ENCODE results near the gene EDAR.

Gene EDAR

GRCh38 chr2:108935271-108935741 lies 53.7 kb downstream of the EDAR start:
- no peak for TF ChIP-seq SIN3A (IDR thresholded peaks at IDR 0.05; ENCODE audit: borderline replicate concordance, insufficient read depth, low read length)
- TF ChIP-seq FOXP2 (optimal IDR thresholded peaks at IDR 0.05; ENCODE audit: borderline replicate concordance, extremely low read depth, extremely low read length, insufficient read depth), result no peak
- TF ChIP-seq REST (IDR thresholded peaks at IDR 0.05; ENCODE audit: insufficient read depth in 1 of 2, low read depth in 2 of 2, low read length in 2 of 2), result no peak
- TF ChIP-seq POLR2AphosphoS5 (IDR thresholded peaks at IDR 0.05; ENCODE audit: low read depth, low read length), result no peak
- no peak for TF ChIP-seq TAF1 (IDR thresholded peaks at IDR 0.05; ENCODE audit: borderline replicate concordance, insufficient read depth, low read length)

- TF ChIP-seq TAF1 (IDR thresholded peaks at IDR 0.05; ENCODE audit: borderline replicate concordance, insufficient read depth, low read length) (no peak), POLR2AphosphoS5 (IDR thresholded peaks at IDR 0.05; ENCODE audit: low read depth, low read length) (no peak), REST (IDR thresholded peaks at IDR 0.05; ENCODE audit: insufficient read depth in 1 of 2, low read depth in 2 of 2, low read length in 2 of 2) (no peak), SIN3A (IDR thresholded peaks at IDR 0.05; ENCODE audit: borderline replicate concordance, insufficient read depth, low read length) (no peak), FOXP2 (optimal IDR thresholded peaks at IDR 0.05; ENCODE audit: borderline replicate concordance, extremely low read depth, extremely low read length, insufficient read depth) (no peak)
These were observed 54.3 kb downstream of the EDAR start for GRCh38 chr2:108934583-108935245.

GRCh38 chr2:108934151-108934550 lies 54.9 kb downstream of the EDAR start:
- TF ChIP-seq REST (IDR thresholded peaks at IDR 0.05; ENCODE audit: insufficient read depth in 1 of 2, low read depth in 2 of 2, low read length in 2 of 2) (no peak), TAF1 (IDR thresholded peaks at IDR 0.05; ENCODE audit: borderline replicate concordance, insufficient read depth, low read length) (no peak), FOXP2 (optimal IDR thresholded peaks at IDR 0.05; ENCODE audit: borderline replicate concordance, extremely low read depth, extremely low read length, insufficient read depth) (no peak), SIN3A (IDR thresholded peaks at IDR 0.05; ENCODE audit: borderline replicate concordance, insufficient read depth, low read length) (no peak), POLR2AphosphoS5 (IDR thresholded peaks at IDR 0.05; ENCODE audit: low read depth, low read length) (no peak)

- TF ChIP-seq TAF1 (IDR thresholded peaks at IDR 0.05; ENCODE audit: borderline replicate concordance, insufficient read depth, low read length), result no peak
These were observed 55.3 kb downstream of the EDAR start for GRCh38 chr2:108933691-108934117.

- no peak for TF ChIP-seq SIN3A (IDR thresholded peaks at IDR 0.05; ENCODE audit: borderline replicate concordance, insufficient read depth, low read length)
- no peak for TF ChIP-seq TAF1 (IDR thresholded peaks at IDR 0.05; ENCODE audit: borderline replicate concordance, insufficient read depth, low read length)
- TF ChIP-seq POLR2AphosphoS5 (IDR thresholded peaks at IDR 0.05; ENCODE audit: low read depth, low read length), result no peak
- no peak for TF ChIP-seq REST (IDR thresholded peaks at IDR 0.05; ENCODE audit: insufficient read depth in 1 of 2, low read depth in 2 of 2, low read length in 2 of 2)
- TF ChIP-seq FOXP2 (optimal IDR thresholded peaks at IDR 0.05; ENCODE audit: borderline replicate concordance, extremely low read depth, extremely low read length, insufficient read depth), result no peak
These were observed 56.2 kb downstream of the EDAR start for GRCh38 chr2:108932736-108933332.
